Cardiac fibroblast (primary cell): ENCODE data around the gene FKBP8.
"Not testable (repeated sequence)": the region's sequence is repeated elsewhere in the genome, so short reads cannot be mapped to it uniquely, and the experiment has no call there.

Source experiments
- DNase-seq, 2 donors: peaks; one replicate each; pipeline versions ENCODE4 v3.0.0 to v3.0.0-alpha.2; 2010; ENCODE audit warnings: low read depth in 2 of 2
- H3K4me3 ChIP-seq, 2 donors: replicated peaks in 1 of 2; 1 replicate in 1 of 2; 2 replicates in 1 of 2; pipeline ENCODE4 v1.5.1; 2011; ENCODE audit warnings: low read depth in 2 of 2, low read length in 2 of 2, mild to moderate bottlenecking in 2 of 2, moderate library complexity in 1 of 2
- TF ChIP-seq, protein P1 (sequence below): IDR thresholded peaks from one replicate; pipeline ENCODE4 v1.5.1; 2011; ENCODE audit warnings: low read depth, mild to moderate bottlenecking, low read length, inconsistent platforms

FKBP8 gene

DNA sequence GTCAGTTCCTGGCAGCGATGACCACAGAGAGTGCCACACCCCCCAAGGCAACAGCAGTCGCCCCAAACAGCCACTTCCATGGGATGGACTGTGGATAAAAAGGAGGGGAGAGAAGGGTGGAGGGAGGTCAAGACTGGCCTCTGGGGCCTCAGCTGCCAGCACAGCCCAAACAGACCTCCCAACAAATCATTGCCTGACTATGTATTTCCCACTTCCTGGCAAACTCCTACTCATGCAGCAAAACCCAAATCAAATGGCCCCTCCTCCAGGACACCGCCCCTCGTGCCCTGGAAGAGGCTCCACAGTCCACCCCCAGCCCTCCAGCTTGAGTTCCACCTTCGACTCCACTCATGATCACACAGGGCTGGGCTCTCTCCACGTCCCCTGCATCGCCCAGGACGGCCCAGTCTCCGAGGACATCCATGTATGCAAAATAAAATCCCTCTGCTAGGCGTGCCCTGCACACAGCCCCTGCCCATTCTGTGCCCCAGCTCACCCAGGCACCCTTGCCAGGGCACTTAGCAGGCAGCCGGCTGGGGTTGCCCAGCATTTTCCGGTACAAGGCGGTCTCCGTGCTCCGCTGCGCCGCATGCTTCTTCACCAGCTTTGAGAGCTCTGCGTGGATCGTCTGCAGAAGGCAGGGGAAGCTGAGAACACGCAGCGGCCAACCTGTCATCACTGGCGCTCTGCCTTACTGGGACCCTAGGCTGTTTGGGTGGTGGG lies 11.0 kb downstream of the FKBP8 start:
- TF ChIP-seq, protein P1, sequence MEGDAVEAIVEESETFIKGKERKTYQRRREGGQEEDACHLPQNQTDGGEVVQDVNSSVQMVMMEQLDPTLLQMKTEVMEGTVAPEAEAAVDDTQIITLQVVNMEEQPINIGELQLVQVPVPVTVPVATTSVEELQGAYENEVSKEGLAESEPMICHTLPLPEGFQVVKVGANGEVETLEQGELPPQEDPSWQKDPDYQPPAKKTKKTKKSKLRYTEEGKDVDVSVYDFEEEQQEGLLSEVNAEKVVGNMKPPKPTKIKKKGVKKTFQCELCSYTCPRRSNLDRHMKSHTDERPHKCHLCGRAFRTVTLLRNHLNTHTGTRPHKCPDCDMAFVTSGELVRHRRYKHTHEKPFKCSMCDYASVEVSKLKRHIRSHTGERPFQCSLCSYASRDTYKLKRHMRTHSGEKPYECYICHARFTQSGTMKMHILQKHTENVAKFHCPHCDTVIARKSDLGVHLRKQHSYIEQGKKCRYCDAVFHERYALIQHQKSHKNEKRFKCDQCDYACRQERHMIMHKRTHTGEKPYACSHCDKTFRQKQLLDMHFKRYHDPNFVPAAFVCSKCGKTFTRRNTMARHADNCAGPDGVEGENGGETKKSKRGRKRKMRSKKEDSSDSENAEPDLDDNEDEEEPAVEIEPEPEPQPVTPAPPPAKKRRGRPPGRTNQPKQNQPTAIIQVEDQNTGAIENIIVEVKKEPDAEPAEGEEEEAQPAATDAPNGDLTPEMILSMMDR = no peak
- no peak overlapping the region for H3K4me3 ChIP-seq
- DNase-seq = no peak

DNA sequence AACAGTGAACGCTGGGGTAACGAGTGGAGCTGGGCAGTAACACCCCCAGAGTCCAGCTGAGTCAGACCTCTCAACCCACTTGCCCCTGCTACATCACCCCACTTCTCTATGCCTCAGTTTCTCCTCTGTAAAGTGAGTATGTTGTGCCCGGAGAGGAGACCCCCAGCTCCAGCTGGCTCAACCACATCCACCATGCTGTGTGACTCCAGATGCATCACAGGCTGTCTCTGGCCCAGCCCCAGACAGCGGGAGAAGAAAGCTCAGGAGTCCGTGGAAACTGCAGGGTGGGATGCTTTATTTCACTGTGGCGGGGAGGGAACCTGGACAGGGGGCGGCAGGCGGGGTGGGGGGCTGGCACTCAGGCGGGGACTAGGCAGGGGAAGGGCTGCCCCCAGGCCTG lies 11.9 kb downstream of the FKBP8 start:
- TF ChIP-seq, protein P1 = no peak
- no peak for DNase-seq
- H3K4me3 ChIP-seq = no peak overlapping the region

DNA sequence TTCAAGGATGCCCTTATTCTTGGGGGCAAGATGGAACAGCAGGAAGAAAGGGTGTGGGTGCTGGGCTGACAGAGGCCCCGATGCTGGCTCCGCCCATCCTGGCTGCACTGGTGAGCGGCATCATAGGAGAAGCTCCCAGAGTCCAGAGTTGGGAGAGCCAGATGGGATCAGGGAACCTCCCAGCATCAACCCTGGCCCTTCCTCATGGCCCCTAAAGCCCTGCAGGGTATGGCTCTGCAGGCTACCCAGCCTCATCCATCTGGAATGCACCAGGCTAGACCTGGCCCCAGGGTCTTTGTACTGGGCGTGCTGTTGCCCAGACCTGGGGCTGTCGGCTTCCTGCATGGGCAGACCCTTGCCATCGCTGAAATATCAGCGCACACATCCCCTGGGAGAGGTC lies 13.6 kb downstream of the FKBP8 start:
- TF ChIP-seq, protein P1 = no peak
- no peak for DNase-seq
- no peak overlapping the region for H3K4me3 ChIP-seq

DNA sequence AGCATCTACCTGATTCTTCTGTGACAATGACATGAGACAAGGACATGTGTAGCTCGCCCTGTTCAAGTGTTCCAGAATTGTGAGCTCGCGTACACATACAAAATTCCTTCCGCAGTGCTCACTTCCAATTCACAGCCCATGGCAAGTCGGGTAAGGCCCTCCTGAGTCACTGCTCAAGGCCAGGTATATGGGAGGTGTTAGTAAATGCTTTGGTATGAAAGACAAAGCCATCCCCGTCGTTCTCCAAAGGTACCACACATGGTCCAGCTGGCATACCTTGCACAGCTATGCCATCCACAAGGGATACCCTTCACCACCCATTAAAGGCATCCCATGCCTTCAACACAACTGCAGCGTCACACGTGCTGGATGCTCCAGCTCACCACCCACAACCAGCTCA lies 17.1 kb downstream of the FKBP8 start:
- no peak for DNase-seq
- H3K4me3 ChIP-seq = no peak overlapping the region
- TF ChIP-seq, protein P1 = no peak

DNA sequence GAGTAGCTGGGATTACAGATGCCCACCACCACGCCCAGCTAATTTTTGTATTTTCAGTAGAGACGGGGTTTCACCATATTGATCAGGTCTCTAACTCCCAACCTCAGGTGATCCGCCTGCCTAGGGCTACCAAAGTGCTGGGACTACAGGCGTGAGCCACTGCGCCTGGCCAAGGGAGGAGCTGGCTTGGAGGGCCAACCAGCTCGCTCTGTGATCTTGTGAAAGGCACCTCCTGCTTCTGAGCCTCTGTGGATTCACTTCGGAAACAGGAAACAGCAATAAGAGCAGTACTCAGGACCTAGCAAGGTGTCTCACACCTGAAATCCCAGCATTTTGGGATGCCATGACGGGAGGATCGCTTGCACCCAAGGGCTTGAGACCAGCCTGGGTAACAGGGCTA lies 19.5 kb downstream of the FKBP8 start:
- no peak overlapping the region for H3K4me3 ChIP-seq
- DNase-seq = no peak
- TF ChIP-seq, protein P1 = no peak

DNA sequence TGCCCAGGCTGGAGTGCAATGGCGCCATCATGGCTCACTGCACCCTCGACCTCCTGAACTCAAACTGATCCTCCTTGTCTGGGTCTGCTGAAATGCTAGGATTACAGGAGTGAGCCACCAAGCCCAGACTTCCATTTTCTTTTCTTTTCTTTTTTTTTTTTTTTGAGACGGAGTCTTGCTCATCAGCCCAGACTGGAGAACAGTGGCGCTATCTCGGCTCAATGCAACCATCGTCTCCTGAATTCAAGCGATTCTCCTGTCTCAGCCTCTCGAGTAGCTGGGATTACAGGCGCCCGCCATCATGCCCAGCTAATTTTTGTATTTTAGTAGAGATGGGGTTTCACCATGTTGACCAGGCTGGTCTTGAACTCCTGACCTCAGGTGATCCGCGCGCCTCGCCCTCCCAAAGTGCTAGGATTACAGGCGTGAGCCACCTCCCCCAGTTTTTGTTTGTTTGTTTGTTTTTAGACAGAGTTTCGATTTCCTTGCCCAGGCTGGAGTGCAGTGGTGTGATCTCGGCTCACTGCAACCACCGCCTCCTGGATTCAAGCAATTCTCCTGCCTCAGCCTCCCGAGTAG lies 20.4 kb downstream of the FKBP8 start:
- peak overlapping the region in 1 of 2 donors; percentile 33 for H3K4me3 ChIP-seq
- not testable (repeated sequence) for DNase-seq

DNA sequence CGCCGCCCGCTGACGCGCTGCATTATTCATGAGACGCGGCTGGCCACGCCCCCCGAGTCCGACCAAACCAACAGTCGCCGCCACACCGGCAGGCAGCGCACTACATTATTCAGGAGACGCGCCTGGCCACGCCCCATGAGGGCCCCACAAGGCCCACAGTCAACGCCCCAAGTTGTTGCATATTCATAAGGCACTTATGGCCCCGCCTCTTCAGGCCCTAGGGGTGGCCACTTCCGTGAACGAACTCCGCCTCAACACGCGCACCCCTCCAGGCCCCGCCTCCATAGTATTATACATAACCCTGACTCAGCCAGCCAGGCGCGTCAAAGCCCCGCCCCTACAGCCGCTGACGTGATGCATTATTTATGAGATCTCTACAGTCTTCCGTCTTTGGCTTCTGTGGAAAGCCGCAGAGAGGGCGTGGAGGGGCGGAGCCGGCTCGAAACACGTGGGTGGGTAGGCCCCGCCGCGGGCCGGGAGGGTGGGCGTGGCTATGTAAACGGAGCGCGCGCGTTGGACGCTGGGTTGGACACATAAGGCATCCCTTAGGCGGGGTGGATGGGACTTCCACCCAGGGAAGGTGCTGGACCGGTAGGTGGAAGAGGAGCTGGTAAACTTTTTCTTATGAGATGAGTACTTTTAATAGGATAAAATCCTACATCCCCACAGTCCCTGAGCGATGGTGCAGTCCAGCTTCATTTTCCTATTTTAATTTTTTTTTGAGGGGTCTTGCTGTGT lies 21.1 kb downstream of the FKBP8 start:
- TF ChIP-seq, protein P1 = peak; percentile 35
- DNase-seq = peak; percentile 100
- H3K4me3 ChIP-seq = peak overlapping the region in 1 of 2 donors; percentile 99
